ENCODE data around the gene USP10.

The USP10 gene, protein sequence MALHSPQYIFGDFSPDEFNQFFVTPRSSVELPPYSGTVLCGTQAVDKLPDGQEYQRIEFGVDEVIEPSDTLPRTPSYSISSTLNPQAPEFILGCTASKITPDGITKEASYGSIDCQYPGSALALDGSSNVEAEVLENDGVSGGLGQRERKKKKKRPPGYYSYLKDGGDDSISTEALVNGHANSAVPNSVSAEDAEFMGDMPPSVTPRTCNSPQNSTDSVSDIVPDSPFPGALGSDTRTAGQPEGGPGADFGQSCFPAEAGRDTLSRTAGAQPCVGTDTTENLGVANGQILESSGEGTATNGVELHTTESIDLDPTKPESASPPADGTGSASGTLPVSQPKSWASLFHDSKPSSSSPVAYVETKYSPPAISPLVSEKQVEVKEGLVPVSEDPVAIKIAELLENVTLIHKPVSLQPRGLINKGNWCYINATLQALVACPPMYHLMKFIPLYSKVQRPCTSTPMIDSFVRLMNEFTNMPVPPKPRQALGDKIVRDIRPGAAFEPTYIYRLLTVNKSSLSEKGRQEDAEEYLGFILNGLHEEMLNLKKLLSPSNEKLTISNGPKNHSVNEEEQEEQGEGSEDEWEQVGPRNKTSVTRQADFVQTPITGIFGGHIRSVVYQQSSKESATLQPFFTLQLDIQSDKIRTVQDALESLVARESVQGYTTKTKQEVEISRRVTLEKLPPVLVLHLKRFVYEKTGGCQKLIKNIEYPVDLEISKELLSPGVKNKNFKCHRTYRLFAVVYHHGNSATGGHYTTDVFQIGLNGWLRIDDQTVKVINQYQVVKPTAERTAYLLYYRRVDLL

DNA sequence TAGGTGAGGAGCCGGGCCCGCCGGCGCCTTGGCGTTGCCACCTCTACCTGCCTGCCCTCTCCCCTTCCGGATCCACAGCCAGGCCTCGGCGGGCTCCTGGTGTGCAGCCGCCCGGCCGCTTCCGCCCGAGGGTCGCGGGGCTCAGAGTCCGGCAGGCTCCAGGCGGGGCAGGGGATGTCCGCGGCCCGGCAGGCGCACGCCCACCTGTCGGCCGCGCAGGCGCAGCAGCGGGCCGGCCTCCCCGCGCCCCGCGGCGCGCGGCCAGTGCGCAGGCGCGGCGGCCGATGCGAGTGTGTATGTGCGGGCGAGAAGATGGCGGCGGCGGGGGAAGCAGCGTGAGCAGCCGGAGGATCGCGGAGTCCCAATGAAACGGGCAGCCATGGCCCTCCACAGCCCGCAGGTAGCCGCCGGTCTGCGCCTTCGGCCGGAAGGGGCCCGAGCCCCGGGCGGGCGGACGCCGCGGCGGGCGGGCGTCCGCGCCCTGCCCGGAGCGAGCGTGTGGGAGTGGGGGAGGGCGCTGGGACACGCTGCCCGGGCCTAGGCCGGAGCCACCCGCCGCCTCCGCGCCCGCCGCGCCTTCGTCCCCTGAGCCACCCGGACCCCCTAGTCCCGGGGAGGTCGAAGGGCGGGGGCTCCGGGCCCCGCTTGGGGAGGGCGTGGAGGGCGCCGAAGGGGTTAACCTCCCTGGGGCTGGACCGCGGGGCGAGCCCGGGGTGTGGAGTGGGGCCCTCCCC is at the start of gene USP10:
Gene USP10 (plus strand): TSS at position 289 of the 734 bp plus-strand sequence. CDS start 91 bp downstream, at position 380.
- DNase-seq = peak; percentile 6

DNA sequence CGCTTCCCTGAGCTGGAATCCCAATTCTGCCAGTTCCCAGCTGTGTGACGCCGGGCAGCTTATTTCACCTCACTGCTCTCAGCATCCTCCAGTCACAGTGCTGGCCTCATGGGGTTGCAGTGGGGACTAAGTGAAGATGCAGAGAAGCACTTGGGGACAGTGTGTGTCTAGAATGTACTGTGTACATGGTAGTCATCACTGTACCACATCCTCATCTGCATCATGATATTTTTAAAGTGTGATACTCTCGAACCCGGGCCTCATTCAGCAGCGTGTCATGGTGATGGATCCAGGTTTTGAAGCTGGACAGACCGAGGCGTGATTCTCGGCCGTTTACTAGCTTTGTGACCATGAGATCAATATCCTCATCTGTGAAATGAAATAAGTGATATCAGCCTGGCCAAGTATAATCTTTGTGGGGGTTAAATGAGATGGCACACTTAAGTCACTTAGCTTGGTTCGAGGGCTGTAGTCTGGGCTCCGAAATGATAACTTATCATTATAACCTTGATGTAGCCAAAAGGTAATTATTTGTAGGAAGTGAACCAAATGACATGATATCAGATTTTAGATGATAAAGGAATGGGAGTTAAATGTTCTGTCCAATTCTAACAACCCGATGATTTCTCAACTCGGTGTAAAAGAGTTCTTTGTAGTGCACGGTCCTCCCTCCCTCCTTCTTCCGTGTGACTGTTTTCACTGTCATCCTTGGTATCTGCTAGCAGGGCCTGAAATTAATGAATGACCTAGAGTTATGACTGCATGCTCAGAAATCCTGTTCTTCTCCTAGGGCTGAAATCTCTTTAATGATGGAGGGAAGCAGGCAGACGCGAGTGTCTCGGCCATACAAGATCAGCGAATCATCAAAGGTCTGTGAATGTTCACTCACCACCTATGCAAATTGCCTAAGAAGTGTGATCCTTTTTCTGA is 49.5 kb upstream of the USP10 start:
- DNase-seq = no peak

DNA sequence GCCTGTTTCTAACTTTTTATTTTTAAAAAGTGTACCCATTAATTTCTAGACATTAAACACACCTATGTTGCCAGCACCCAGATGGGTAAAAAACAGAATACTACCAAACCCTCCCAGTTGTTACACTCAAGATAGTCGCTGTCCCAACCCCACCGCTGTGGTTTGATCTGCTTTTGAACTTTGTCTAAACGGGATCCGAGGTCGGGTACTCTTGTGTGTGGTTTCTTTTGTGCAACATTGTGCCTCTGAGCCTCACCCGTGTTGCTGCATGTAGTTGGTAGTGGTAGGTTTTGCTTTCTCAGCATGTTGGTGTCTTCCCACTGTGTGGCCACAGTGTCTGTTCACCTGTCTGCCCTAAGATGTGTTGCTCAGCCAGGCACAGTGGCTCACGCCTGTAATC is 47.2 kb upstream of the USP10 start:
- no peak for DNase-seq

DNA sequence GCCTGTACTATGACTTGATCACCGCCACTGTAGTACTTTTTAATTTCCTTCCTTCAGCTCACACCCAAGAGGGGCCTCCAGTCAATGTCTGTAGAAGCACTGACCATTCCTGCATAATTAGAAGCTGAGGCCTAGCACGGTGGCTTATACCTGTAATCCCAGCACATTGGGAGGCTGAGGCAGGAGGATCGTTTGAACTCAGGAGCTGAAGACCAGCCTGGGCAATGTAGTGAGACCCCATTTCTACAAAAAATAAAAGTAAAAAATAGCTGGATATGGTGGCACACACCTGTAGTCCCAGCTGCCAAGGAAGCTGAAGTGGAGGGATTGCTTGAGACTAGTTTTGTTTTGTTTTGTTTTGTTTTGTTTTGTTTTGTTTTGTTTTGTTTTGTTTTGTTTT is 45.6 kb upstream of the USP10 start:
- DNase-seq = no peak

DNA sequence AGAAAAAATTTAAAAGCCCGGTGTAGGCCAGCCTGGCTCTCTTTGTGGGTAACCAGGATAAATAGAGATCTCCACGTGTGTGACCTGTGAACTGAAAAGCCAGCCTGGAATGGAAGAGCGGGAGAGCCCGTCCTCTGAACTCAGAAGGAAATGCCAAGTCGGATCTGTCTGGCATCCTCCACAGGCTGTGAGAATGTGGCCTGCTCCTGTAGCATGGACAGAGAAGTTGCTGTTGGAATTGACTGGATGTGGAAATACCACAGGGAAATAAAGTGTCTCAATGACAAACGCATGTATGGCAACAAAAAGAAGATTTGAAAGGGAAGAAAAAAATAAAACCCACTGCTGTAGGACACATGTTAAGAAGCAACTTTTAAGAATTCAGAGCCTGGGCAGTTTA is 44.8 kb upstream of the USP10 start:
- no peak for DNase-seq

DNA sequence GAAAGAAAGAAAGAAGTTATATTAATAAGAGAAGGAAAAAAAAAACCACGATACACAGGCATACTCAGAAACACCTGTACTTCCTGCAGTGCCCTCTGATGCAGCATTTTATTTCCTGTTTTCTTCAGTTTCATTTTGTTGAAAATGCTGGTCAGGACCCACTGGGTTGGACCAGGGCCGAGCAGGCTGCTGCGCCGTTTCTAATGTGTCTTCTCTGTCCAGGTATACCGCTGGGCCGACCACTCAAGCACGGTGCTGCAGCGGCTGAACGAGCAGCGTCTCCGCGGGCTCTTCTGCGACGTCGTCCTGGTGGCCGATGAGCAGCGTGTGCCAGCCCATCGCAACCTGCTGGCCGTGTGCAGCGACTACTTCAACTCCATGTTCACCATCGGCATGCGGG is 43.2 kb upstream of the USP10 start:
- no peak for DNase-seq

DNA sequence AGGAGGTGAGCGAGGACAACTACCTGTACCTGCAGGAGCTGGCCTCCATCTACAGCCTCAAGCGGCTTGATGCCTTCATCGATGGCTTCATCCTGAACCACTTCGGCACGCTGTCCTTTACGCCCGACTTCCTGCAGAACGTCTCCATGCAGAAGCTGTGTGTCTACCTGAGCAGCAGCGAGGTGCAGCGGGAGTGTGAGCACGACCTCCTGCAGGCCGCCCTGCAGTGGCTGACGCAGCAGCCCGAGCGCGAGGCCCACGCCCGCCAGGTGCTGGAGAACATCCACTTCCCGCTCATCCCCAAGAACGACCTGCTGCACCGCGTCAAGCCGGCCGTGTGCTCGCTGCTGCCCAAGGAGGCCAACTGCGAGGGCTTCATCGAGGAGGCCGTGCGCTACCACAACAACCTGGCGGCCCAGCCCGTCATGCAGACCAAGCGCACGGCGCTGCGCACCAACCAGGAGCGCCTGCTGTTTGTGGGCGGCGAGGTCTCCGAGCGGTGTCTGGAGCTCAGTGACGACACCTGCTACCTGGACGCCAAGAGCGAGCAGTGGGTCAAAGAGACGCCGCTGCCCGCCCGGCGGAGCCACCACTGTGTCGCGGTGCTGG is 42.5 kb upstream of the USP10 start:
- no peak for DNase-seq

DNA sequence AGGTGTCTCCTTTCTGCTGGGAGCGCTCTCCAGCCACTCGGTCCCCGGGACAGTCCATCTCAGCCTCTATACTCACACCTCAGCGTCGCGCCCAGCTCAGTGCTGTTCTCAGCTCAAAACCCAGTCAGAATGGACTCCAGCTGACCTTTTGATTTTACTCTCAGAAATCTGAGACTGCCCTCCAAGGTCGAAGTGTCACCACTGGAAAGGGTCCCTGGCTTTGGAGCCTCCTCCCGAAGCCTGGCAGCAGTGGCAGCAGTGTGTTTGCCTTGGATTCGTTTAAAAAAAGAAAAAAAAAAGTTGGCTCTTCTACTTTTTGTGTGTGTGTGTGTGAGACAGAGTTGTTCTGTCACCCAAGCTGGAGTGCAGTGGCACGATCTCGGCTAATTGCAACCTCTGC is 41.1 kb upstream of the USP10 start:
- DNase-seq = no peak

DNA sequence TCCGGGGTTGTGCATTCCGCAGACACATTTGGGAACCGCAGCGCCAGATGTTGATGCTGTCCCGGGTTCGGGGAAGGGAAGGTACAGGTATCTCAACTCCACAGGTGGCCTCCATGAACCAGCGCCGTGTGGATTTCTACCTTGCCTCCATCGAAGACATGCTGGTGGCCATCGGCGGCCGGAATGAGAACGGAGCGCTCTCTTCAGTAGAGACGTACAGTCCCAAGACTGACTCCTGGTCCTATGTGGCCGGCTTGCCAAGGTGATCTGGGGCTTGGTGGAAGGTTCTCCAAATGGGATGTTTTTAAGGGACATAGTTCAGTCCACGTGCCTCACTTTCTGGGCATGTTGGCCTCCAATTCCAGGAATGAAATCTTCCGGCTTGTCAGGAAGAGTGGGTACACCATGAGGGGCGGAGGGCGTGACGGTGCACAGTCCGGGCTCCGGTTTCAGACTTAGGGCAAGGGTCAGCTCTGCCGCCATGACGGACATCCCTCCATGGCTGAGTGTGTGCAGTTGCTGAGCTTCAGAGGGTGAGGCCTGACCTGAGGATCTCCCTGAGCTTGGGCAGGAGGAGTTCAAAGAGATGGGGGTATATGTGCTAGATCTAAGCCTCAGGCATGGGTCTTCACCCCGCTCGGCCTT is 40.0 kb upstream of the USP10 start:
- no peak for DNase-seq

DNA sequence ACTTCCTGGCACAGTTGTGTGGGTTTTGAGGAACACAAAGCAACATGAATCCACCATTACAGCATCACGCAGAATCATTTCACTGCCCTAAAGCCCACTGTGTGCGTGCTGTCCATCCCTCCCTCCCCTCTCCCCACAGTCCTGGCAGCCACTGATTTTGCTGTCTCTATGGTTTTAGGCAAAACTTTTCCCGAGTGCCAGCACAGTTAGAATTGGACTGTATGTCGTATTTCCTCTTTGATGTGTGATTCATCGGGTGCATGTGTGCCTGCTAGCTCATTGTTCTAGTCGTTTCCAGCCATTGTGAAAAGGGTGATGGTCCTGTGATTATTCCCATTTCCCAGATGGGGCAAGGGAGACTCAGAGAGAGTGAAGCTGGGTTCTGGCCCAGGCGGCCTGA is 38.8 kb upstream of the USP10 start:
- no peak for DNase-seq

DNA sequence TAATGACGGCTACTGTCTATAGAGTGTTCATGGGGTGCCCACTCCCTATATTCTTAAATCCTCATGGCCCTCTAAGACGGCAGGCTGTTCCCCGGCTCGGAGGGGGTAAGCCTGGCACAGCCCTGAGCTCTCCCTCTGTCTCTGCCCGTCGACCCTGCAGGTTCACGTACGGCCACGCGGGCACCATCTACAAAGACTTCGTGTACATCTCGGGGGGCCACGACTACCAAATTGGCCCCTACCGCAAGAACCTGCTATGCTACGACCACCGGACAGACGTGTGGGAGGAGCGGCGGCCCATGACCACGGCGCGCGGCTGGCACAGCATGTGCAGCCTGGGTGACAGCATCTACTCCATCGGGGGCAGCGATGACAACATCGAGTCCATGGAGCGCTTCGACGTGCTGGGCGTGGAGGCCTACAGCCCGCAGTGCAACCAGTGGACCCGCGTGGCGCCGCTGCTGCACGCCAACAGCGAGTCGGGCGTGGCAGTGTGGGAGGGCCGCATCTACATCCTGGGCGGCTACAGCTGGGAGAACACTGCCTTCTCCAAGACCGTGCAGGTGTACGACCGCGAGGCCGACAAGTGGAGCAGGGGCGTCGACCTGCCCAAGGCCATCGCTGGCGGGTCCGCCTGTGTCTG is 38.3 kb upstream of the USP10 start:
- DNase-seq = no peak

DNA sequence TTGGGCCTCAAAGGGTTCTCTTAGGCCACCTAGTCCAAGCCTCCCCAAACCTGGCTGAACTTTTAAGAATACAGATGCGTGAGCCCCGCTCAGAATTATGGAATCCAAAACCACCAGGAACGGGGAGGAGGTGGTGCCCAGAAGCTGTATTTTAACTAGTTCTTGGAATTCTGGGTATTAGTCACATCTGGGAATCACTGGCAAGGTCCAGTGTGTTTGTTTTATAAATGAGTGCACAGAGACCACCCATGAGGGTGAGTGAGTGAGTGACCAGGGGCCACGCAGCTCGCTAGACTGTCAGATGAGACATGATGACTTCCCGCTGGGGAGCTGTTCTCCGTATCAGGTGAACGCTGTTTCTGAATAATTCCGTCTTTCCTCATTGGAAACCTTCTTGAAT is 37.3 kb upstream of the USP10 start:
- no peak for DNase-seq

DNA sequence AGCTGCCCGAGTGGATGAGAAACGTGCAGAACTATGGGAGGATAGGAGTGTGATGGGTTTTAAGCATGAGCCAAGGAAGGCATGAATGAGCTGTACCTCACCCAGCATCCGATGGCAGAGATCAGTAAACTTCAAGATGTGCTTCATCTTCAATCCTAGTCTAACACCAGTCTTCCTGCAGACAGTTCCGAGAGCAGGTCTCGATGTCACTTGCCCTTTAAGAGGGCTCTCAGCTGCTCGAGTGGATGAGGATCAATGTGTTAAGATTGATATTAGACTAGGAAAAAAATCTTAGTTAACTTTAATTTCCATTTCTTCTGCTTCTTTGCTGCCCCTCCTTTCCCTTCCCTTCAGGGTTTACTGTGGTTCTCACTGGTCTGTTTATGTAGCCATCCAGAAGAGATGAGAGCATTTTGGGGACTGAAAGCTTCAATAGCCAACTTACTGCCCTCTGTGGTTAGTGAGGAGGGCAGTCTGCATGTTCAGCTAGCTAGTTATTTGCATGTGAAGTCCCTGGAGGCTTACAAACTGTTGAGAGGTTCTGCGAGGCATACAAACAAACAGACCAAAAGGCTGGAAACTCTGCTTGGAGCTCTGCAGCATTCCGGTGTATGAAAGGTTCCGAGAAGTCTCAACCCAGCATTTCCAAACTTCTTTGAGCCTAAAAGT is 36.2 kb upstream of the USP10 start:
- no peak for DNase-seq

DNA sequence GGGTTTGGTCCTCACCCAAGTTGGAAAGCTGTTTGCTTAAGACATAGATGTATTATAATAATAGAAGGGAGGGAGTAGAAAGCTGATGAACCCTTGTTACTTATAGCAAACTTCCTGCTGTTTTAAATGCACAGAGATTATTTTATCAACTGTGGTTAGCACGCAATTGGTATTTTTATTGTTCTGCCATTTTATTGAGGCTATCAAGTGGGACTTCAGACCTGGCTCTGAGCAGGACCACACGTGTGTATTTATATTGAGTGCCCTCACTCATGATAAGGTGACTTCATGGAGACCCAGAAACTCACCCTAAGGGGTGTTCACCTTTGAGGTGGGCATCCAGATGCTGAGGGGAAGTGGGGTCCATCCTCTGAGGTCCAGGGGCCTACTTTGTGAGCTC is 34.4 kb upstream of the USP10 start:
- DNase-seq = no peak

DNA sequence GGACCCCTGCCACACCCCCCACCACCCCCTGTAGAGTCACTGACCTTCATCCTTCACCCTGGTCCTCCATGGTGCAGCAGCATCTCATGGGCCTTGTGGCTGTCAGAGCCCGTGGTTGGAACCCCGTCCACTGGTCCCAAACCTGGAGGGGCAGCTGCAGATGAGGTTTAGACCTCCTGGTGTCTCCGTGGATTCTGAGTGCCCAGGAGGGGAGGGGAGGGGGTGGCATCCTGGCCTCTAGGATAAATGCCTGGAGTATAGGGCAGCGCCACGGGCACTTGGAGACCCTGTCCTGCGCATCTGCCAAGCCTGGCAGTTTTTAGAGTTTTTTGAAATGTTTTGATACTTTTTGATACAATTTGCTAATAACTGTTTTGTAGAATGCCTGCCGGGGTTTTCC is 34.0 kb upstream of the USP10 start:
- DNase-seq = no peak

DNA sequence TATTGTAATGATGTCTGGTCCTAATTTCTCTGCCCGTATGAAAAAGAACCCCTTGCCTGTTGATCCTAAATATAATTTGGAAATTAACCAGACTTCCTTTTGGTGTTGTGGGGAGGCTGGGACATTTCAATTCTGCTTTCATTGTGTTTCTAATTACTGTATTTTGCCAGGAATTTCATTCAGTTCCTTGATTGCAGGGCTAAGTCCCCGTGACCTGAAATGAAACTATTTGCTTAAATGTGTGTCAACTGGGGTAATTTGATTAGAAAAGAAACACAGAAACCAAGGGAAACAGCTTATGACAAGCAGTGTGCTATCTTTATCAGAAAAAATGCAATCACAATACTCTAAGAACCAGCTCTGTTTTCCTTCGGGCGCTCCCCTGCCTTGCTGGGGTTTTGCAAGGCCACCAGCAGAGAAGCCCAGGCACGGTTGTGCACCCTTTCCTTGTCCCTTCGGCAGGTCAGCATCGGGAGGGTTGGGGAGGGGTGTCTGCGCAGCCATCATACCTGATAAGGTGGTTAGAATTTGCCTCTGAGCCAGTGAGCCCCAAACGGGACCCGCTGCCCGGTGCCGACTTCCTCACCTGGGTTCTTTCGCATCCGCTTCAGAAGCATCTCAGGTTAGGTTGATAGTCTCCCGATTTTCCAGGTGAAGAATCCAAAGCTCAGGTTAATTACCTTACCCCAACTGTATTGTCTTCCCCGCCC is 32.0 kb upstream of the USP10 start:
- DNase-seq = no peak

DNA sequence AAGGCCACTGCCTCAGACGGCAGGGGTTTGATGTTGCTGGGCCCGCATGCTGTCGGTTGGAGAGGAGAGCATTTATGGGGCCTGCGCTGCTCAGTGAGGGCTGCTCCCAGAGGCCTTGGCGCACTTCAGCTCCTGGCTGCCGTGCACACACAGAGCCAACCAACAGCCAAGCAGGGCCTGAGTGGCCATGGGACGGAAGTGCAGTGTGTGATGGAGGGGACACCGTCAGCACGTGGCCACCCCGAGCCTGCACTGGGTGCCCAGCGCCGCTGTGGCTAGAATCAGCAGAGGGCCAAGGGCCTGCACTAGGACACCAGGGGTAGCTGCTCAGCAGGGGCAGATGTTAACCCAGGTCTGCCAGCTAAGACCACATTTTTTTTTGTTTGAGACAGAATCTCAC is 29.7 kb upstream of the USP10 start:
- DNase-seq = no peak

DNA sequence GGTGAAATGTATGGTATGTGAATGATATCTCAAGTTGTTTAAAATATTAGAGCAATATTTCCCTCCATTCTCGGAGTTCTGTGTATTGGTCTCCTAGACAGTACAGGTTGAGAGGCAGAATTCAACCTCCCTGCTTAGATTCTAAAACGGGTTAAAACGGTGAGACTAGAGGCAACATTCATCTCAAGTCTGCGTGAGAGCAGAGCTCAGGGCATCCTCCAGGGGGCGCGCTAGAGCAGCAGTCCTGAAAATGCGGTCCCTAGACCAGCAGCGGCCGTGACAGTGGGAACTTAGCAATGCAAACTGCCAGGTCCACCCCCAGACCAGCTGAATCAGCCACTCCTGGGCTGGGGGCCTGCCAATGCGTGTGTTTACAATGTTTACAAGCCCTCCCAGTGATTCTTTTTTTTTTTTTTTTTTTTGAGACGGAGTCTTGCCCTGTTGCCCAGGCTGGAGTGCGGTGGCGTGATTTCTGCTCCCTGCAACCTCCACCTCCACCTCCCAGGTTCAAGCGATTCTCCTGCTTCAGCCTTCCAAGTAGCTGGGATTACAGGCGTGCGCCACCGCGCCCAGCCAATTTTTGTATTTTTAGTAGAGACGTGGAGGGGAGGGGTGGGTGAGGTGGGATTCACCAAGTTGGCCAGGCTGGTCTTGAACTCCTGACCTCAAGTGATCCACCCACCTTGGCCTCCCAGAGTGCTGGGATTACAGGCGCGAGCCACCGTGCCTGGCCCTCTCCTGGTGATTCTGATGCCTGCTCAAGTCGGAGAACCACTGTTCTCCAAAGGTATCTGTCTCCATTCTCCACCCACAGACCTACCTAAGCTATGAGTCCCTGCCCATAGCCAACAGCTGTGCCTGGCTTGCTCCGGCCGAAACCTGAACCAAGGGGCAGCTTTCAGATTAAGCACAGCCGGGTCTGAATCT is 27.3 kb upstream of the USP10 start:
- DNase-seq = no peak

DNA sequence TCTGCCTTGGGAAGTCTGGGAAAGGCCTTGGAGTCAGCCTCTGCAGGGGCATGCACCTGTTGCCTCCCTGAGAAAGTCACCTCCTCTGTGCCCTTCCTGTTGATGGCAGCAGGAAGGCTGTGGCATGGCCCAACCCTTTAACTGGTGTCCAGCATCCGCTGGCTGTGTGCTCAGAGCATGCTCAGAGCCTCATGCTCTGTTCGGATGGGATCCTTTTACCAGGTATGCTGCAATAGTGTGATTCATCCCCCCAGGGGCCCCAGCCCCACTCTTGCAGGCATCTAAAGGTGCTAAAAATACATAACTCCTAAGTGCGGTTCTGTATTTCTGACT is 26.6 kb upstream of the USP10 start:
- no peak for DNase-seq
